Activated naive CD4-positive, alpha-beta T cell treated with anti-CD3 and anti-CD28 coated beads for 36 hours (primary cell): ENCODE data around the gene USH2A. TPM values are rescaled to one million over a fixed set of nuclear protein-coding genes. Genes with fewer than 3 reads are reported as not detected.
"Not testable (repeated sequence)": the region's sequence is repeated elsewhere in the genome, so short reads cannot be mapped to it uniquely, and the experiment has no call there.

ENCODE experiments used
- CTCF ChIA-PET: fragments of 350-600 bp; sonication (Branson Sonifier 250); formaldehyde crosslinking; loops from one replicate; lab custom pipeline; 2021; ENCODE audit warnings: antibody characterized with exemption; lab: Charles Lee
- DNase-seq: peaks from one replicate; pipeline ENCODE4 v3.0.0-alpha.2; 2020
- H3K27ac Mint-ChIP-seq: one replicate; pipeline ENCODE4 v1.8.0; 2021; ENCODE audit warnings: mild to moderate bottlenecking, mixed read lengths
- H3K27me3 Mint-ChIP-seq: one replicate; pipeline ENCODE4 v1.8.0; 2021; ENCODE audit warnings: low read depth, mixed read lengths
- H3K36me3 Mint-ChIP-seq: one replicate; pipeline ENCODE4 v1.8.0; 2021; ENCODE audit warnings: low read depth, mixed read lengths
- H3K4me1 Mint-ChIP-seq: one replicate; pipeline ENCODE4 v1.8.0; 2021; ENCODE audit warnings: low read depth, mixed read lengths
- H3K4me3 Mint-ChIP-seq: one replicate; pipeline ENCODE4 v1.8.0; 2021; ENCODE audit warnings: mild to moderate bottlenecking, moderate library complexity, mixed read lengths
- H3K9me3 Mint-ChIP-seq: one replicate; pipeline ENCODE4 v1.8.0; 2021; ENCODE audit warnings: mixed read lengths
- intact Hi-C: fragments of 100-400 bp; cut with micrococcal nuclease; formaldehyde crosslinking; loops from one replicate; pipeline ENCODE4 v1.15.1; 2023
- total RNA-seq, 2 experiments: library from RNA; stranded (reverse); gene quantifications; one replicate each; pipeline ENCODE4 v1.2.3, GENCODE V29; 2021

Gene USH2A
- total RNA-seq, 2 experiments from 2014 or later, result not detected

GRCh38 chr1:216183007-216183406, 240.2 kb downstream of the USH2A start:
- CTCF ChIA-PET, result interaction anchor here (0.9 kb wide), 1 partner anchor 9 kb away, joined by 4 read pairs; no protein-coding TSS in a partner anchor
- H3K27me3 Mint-ChIP-seq, result no peaks in the 10 kb centered on the region
- DNase-seq, result no peak
- H3K27ac Mint-ChIP-seq, result no peak overlapping the region
- peaks cover 2% of the 10 kb centered on the region for H3K9me3 Mint-ChIP-seq
- no peaks in the 10 kb centered on the region for H3K4me1 Mint-ChIP-seq
- H3K4me3 Mint-ChIP-seq, result no peak overlapping the region
- intact Hi-C loops, result no loop called here
- no peaks in the 10 kb centered on the region for H3K36me3 Mint-ChIP-seq

GRCh38 chr1:216181590-216181989, 241.7 kb downstream of the USH2A start:
- Mint-ChIP-seq H3K27me3 (no peaks in the 10 kb centered on the region), H3K4me1 (no peaks in the 10 kb centered on the region), H3K9me3 (peaks cover 2% of the 10 kb centered on the region), H3K36me3 (no peaks in the 10 kb centered on the region), H3K27ac (no peak overlapping the region), H3K4me3 (no peak overlapping the region)
- DNase-seq, result no peak
- intact Hi-C loops, result no loop called here
- CTCF ChIA-PET, result no interaction called here

DNA sequence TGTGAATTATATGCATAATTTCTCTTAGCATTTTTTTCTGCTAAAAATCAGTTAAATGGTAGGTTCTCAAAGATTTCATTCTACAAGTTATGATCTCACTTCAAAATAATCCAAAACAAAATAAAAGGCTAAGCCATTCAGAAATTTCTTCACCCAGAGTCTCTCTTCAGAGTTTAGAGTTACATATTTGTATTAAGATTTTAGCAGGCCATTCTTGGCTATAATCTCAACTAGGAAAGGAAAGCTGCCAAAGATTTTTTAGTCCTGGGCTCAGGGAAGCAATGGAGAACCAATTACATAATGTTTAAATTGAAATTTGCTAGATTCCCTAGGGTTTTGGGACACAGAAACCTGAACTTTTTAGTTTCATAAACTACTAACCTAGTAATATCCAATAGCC, 245.0 kb downstream of the USH2A start:
- H3K36me3 Mint-ChIP-seq, result no peaks in the 10 kb centered on the region
- no peaks in the 10 kb centered on the region for H3K27me3 Mint-ChIP-seq
- intact Hi-C loops, result no loop called here
- no peaks in the 10 kb centered on the region for H3K4me1 Mint-ChIP-seq
- no peak overlapping the region for H3K27ac Mint-ChIP-seq
- no peak overlapping the region for H3K4me3 Mint-ChIP-seq
- peaks cover 5% of the 10 kb centered on the region for H3K9me3 Mint-ChIP-seq
- CTCF ChIA-PET, result no interaction called here
- no peak for DNase-seq

GRCh38 chr1:216176970-216177369, 246.3 kb downstream of the USH2A start:
- Mint-ChIP-seq H3K4me3 (no peak overlapping the region), H3K9me3 (peaks cover 5% of the 10 kb centered on the region), H3K27ac (no peak overlapping the region), H3K4me1 (no peaks in the 10 kb centered on the region), H3K36me3 (no peaks in the 10 kb centered on the region), H3K27me3 (no peaks in the 10 kb centered on the region)
- intact Hi-C loops, result no loop called here
- CTCF ChIA-PET, result no interaction called here
- no peak for DNase-seq

DNA sequence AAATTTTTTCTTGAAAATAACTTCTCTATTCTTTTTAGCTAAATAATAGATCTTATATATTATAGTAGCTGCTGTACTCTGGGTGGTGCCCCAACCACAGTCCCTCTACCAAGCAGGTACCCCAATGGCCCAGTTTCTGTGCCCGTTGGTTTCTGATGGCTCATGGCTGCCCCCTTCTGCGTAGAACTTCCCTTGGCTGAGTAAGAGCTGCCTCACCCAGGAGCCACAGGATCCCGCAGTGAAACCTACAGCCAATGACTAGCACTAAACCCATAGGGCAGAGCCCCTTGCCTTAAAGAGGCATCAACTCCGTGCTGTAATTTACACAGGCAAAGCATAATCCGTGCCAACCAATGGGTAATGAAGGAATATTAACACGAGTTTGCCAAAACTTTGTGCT, 247.5 kb downstream of the USH2A start:
- no peaks in the 10 kb centered on the region for H3K4me1 Mint-ChIP-seq
- no peak for DNase-seq
- no peak overlapping the region for H3K4me3 Mint-ChIP-seq
- CTCF ChIA-PET, result no interaction called here
- H3K27ac Mint-ChIP-seq, result no peak overlapping the region
- H3K27me3 Mint-ChIP-seq, result no peaks in the 10 kb centered on the region
- intact Hi-C loops, result no loop called here
- H3K36me3 Mint-ChIP-seq, result no peaks in the 10 kb centered on the region
- H3K9me3 Mint-ChIP-seq, result peaks cover 5% of the 10 kb centered on the region

GRCh38 chr1:216173376-216173995, 249.8 kb downstream of the USH2A start:
- Mint-ChIP-seq H3K27ac (no peak overlapping the region), H3K4me3 (no peak overlapping the region), H3K9me3 (peaks cover 8% of the 10 kb centered on the region), H3K4me1 (no peaks in the 10 kb centered on the region), H3K36me3 (no peaks in the 10 kb centered on the region), H3K27me3 (no peaks in the 10 kb centered on the region)
- CTCF ChIA-PET, result interaction anchor here (1.2 kb wide), 1 partner anchor 9 kb away, joined by 4 read pairs; no protein-coding TSS in a partner anchor
- DNase-seq, result no peak
- intact Hi-C loops, result no loop called here

- intact Hi-C loops, result no loop called here
- no peak for DNase-seq
- Mint-ChIP-seq H3K4me3 (no peak overlapping the region), H3K36me3 (no peaks in the 10 kb centered on the region), H3K27me3 (no peaks in the 10 kb centered on the region), H3K4me1 (no peaks in the 10 kb centered on the region), H3K27ac (no peak overlapping the region), H3K9me3 (peaks cover 3% of the 10 kb centered on the region)
- CTCF ChIA-PET, result no interaction called here
Observed at GRCh38 chr1:216169351-216169750, 253.9 kb downstream of the USH2A start.

DNA sequence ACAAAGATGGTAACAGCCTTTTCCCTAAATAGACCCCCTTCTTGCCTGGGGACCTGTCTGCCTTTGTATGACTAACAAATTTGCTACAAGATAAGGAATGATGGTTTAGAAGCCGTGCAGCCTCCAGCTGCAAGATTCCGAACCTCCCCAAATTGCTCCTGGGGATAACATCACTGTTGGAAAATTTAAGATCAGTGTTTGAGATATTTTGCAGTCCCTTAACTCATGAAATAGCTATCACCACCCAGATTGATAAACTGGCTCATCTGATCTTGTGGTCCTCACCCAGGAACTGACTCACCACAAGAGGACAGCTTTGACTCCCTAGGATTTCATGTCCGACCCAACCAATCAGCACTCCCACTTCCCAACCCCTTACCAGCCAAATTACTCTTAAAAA, 254.7 kb downstream of the USH2A start:
- Mint-ChIP-seq H3K4me1 (no peaks in the 10 kb centered on the region), H3K27ac (no peak overlapping the region), H3K4me3 (no peak overlapping the region), H3K36me3 (no peaks in the 10 kb centered on the region), H3K9me3 (peaks cover 3% of the 10 kb centered on the region), H3K27me3 (no peaks in the 10 kb centered on the region)
- CTCF ChIA-PET, result no interaction called here
- DNase-seq, result no peak
- intact Hi-C loops, result no loop called here

- Mint-ChIP-seq H3K4me3 (no peak overlapping the region), H3K4me1 (no peaks in the 10 kb centered on the region), H3K9me3 (peaks cover 3% of the 10 kb centered on the region), H3K36me3 (no peaks in the 10 kb centered on the region), H3K27me3 (no peaks in the 10 kb centered on the region), H3K27ac (no peak overlapping the region)
- CTCF ChIA-PET, result no interaction called here
- intact Hi-C loops, result no loop called here
- no peak for DNase-seq
Observed at GRCh38 chr1:216154063-216154462, 269.2 kb downstream of the USH2A start.

- H3K4me1 Mint-ChIP-seq, result no peaks in the 10 kb centered on the region
- no peak for DNase-seq
- no peak overlapping the region for H3K4me3 Mint-ChIP-seq
- no peak overlapping the region for H3K27ac Mint-ChIP-seq
- CTCF ChIA-PET, result no interaction called here
- H3K36me3 Mint-ChIP-seq, result no peaks in the 10 kb centered on the region
- intact Hi-C loops, result no loop called here
- no peaks in the 10 kb centered on the region for H3K27me3 Mint-ChIP-seq
- H3K9me3 Mint-ChIP-seq, result peaks cover 5% of the 10 kb centered on the region
Observed at GRCh38 chr1:216153130-216153529, 270.1 kb downstream of the USH2A start.

DNA sequence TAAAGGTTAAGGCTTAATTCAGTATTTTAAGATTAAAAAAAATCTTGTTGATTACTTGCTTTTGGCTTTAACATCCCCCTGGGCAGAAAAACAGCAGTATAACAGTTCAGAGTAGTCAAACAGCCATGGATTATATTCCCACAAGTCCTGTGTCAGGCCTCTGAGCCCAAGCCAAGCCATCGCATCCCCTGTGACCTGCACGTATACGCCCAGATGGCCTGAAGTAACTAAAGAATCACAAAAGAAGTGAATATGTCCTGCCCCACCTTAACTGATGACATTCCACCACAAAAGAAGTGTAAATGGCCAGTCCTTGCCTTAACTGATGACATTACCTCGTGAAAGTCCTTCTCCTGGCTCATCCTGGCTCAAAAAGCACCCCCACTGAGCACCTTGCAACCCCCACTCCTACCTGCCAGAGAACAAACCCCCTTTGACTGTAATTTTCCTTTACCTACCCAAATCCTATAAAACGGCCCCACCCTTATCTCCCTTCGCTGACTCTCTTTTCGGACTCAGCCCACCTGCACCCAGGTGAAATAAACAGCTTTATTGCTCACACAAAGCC, 277.7 kb downstream of the USH2A start:
- H3K27me3 Mint-ChIP-seq, H3K4me1 Mint-ChIP-seq, DNase-seq, H3K36me3 Mint-ChIP-seq, H3K27ac Mint-ChIP-seq, intact Hi-C loops, H3K4me3 Mint-ChIP-seq, H3K9me3 Mint-ChIP-seq, CTCF ChIA-PET: not testable (repeated sequence)

- intact Hi-C loops, result no loop called here
- Mint-ChIP-seq H3K27ac (no peak overlapping the region), H3K4me1 (no peaks in the 10 kb centered on the region), H3K27me3 (no peaks in the 10 kb centered on the region), H3K36me3 (no peaks in the 10 kb centered on the region), H3K4me3 (no peak overlapping the region), H3K9me3 (peaks cover 4% of the 10 kb centered on the region)
- CTCF ChIA-PET, result no interaction called here
- no peak for DNase-seq
Observed at GRCh38 chr1:216144661-216145450, 278.4 kb downstream of the USH2A start.

DNA sequence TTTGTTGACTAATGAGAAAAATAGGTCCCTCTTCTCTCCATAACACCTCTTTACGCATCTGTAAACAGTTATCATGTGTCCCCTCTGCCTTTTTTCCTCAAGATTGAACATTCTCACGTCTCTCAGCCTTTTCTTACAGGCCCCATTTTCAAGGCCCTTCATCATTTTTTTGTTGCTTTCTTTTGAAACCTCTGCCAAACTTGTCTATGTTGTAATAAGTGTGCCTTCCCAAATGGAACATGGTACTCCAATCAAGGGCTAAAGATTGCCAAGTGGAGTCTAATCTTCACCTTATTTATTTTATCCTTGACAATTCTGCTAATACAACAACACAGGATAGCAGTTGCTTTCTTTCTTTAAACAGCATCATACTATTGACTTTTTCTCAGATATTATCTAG, 280.3 kb downstream of the USH2A start:
- H3K27me3 Mint-ChIP-seq, result no peaks in the 10 kb centered on the region
- no peak overlapping the region for H3K4me3 Mint-ChIP-seq
- H3K4me1 Mint-ChIP-seq, result no peaks in the 10 kb centered on the region
- intact Hi-C loops, result no loop called here
- DNase-seq, result no peak
- no peak overlapping the region for H3K27ac Mint-ChIP-seq
- H3K9me3 Mint-ChIP-seq, result peaks cover 2% of the 10 kb centered on the region
- no peaks in the 10 kb centered on the region for H3K36me3 Mint-ChIP-seq
- CTCF ChIA-PET, result no interaction called here
